ENCODE measurements around the gene PLSCR3.

- TF ChIP-seq CTCF (conservative IDR thresholded peaks at IDR 0.05; ENCODE audit: low read length), result no peak
- TF ChIP-seq EZH2phosphoT487 (IDR thresholded peaks at IDR 0.05; ENCODE audit: borderline replicate concordance, low read depth, low read length), result no peak
These were observed 11.0 kb downstream of the PLSCR3 start for GRCh38 chr17:7383371-7383741.

Data from OCI-LY7 (cell line).